ENCODE results near the gene ZNF845. TPM values are rescaled to one million over a fixed set of nuclear protein-coding genes. Genes with fewer than 3 reads are reported as not detected.

Gene ZNF845
- 17.0 and 22.1 TPM in 2 replicates for total RNA-seq (2014; rRNA removed; shearing (Covaris generic))
- polyA plus RNA-seq (2016; fragmentation: Nextera tagmentation; extraction: Ambion mirVana), result 4.3 and 5.5 TPM in 2 replicates
- long read RNA-seq, result 0 reads

DNA sequence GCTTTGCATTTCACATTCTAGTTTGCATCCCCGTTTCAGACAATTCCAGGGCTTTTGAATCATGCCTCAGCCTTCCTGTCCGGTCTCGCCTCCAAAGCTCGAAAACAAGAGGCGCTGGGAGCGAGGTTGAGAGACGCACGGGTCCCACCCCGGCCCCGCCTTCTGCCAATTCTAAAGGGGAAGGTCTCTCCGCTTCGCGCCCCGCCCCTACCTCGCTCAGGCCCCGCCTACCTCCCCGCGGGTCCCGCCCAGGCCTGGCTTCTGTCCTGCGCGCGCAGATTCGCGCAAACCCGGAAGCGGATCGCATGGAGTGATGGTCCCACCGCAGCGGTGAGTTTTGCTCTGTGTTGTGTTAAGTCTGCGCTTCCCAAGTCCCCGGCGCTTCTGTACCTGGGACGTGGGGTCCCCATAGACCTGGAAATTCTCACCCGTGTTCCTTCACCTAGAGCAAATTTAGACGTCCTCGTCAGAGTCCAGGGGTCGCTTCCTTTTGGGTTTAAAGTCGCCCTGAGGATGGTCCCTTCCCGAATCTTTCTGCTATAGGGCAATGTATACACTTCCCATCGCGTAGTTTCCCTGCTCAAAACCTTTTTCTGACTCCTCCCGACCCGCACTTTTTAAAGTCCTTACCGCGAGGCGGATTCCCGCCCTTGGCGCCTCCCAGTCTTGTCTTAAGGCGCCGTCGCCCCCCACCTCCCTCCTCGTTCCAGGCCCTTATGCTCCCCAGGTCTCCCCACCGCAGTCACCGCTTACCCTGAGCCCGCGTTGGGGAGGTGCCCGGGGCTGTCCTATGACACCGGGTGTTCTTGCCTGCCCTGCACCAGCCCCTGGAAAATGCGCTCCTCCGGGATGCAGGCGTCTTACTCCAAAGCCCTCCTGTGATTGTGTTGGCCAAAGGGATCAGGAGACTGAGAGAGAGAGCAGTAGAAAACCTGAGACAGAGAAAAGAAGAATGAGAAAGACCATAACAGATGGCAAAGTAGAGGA lies at the start of gene ZNF845:
ZNF845 (plus strand) TSS at position 287 of the 987 bp plus-strand sequence. CDS start 7,559 bp downstream, outside the sequence.
- Mint-ChIP-seq H3K4me3 (peak within 1 kb of the TSS; percentile 84), H3K27ac (peak within 1 kb of the TSS; percentile 78), H3K4me1 (peaks cover 4% of the 10 kb centered on the region), H3K9me3 (peaks cover 22% of the 10 kb centered on the region), H3K27me3 (ENCODE audit: insufficient read depth, low read depth, poor library complexity) (peaks cover 10% of the 10 kb centered on the region), H3K36me3 (ENCODE audit: low read depth) (peaks cover 17% of the 10 kb centered on the region)
- Histone ChIP-seq H3K9me2 (ENCODE audit: insufficient read depth) (no peaks in the 10 kb centered on the region), H3K4me2 (peak within 1 kb of the TSS; percentile 95), H3F3A (replicated peaks; ENCODE audit: low read depth) (no peaks in the 10 kb centered on the region), H2AFZ (peak within 1 kb of the TSS; percentile 98), H3K27ac (ENCODE audit: low read depth) (peak within 1 kb of the TSS; percentile 83), H4K20me1 (replicated peaks; ENCODE audit: insufficient read depth) (no peaks in the 10 kb centered on the region; the same call in 1 of the 2 replicates), H3K79me2 (replicated peaks; ENCODE audit: insufficient read depth) (peaks cover 24% of the 10 kb centered on the region), H3K4me1 (ENCODE audit: insufficient read depth) (peaks cover 4% of the 10 kb centered on the region; the same call in 1 of the 2 replicates), H3K36me3 (ENCODE audit: insufficient read depth) (no peaks in the 10 kb centered on the region; the same call in 1 of the 2 replicates), H3K4me3 (peak within 1 kb of the TSS; percentile 92), H3K27me3 (ENCODE audit: insufficient read depth) (no peaks in the 10 kb centered on the region)
- peak; percentile 94 for ATAC-seq
- TF ChIP-seq, protein P1, sequence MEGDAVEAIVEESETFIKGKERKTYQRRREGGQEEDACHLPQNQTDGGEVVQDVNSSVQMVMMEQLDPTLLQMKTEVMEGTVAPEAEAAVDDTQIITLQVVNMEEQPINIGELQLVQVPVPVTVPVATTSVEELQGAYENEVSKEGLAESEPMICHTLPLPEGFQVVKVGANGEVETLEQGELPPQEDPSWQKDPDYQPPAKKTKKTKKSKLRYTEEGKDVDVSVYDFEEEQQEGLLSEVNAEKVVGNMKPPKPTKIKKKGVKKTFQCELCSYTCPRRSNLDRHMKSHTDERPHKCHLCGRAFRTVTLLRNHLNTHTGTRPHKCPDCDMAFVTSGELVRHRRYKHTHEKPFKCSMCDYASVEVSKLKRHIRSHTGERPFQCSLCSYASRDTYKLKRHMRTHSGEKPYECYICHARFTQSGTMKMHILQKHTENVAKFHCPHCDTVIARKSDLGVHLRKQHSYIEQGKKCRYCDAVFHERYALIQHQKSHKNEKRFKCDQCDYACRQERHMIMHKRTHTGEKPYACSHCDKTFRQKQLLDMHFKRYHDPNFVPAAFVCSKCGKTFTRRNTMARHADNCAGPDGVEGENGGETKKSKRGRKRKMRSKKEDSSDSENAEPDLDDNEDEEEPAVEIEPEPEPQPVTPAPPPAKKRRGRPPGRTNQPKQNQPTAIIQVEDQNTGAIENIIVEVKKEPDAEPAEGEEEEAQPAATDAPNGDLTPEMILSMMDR (conservative IDR thresholded peaks at IDR 0.05; ENCODE audit: low read depth in 2 of 2), result no peak
- TF ChIP-seq POLR2AphosphoS5 (IDR thresholded peaks at IDR 0.05; ENCODE audit: low read depth) (peak; percentile 83), STAT1 (IDR thresholded peaks at IDR 0.05; ENCODE audit: unreplicated experiment) (no peak), CREB1 (CRISPR knock-in tag; IDR thresholded peaks at IDR 0.05; ENCODE audit: low read depth) (no peak)
- TF ChIP-seq, protein P2, sequence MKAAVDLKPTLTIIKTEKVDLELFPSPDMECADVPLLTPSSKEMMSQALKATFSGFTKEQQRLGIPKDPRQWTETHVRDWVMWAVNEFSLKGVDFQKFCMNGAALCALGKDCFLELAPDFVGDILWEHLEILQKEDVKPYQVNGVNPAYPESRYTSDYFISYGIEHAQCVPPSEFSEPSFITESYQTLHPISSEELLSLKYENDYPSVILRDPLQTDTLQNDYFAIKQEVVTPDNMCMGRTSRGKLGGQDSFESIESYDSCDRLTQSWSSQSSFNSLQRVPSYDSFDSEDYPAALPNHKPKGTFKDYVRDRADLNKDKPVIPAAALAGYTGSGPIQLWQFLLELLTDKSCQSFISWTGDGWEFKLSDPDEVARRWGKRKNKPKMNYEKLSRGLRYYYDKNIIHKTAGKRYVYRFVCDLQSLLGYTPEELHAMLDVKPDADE (IDR thresholded peaks at IDR 0.05), result 0 out of 2 replicates have a peak, but pooled peaks have one; percentile 16
- DNase-seq (ENCODE audit: low spot score), result peak; percentile 96

DNA sequence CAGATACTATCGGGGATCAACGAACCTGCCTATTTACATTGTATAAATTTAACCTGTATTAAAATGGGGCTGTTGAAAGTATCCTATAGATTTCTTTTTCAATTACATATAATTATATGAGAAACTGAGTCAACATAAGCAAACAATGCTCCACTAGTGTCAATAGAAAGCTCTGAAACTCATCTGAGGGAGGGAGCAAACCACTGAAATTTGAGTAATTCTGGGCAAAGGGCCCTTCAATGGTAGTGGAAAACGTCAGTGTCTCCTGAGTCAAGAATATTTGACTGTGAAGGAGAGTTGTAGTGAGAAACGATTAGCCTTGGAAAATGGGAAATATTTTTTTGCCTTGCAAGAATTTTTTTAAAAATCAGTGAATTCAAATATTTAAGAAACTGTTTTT lies 48.5 kb upstream of the ZNF845 start:
- DNase-seq (ENCODE audit: low spot score), result no peak
- H3K27me3 ChIP-seq (ENCODE audit: insufficient read depth), result no peaks in the 10 kb centered on the region
- H3K4me1 Mint-ChIP-seq, result no peaks in the 10 kb centered on the region
- H3K9me3 Mint-ChIP-seq, result peaks cover 57% of the 10 kb centered on the region
- H3K27ac ChIP-seq (ENCODE audit: low read depth), result no peak overlapping the region
- H2AFZ ChIP-seq, result no peak overlapping the region
- H3K4me3 Mint-ChIP-seq, result no peak overlapping the region
- H3K36me3 ChIP-seq (ENCODE audit: insufficient read depth), result no peaks in the 10 kb centered on the region
- H3K79me2 ChIP-seq (replicated peaks; ENCODE audit: insufficient read depth), result no peaks in the 10 kb centered on the region
- no peak overlapping the region for H3K4me2 ChIP-seq
- peaks cover 6% of the 10 kb centered on the region for H3K27me3 Mint-ChIP-seq (ENCODE audit: insufficient read depth, low read depth, poor library complexity)
- no peaks in the 10 kb centered on the region for H3F3A ChIP-seq (replicated peaks; ENCODE audit: low read depth)
- no peak overlapping the region for H3K4me3 ChIP-seq
- no peak for ATAC-seq
- H4K20me1 ChIP-seq (replicated peaks; ENCODE audit: insufficient read depth), result no peaks in the 10 kb centered on the region
- H3K4me1 ChIP-seq (ENCODE audit: insufficient read depth), result no peaks in the 10 kb centered on the region
- no peak overlapping the region for H3K27ac Mint-ChIP-seq
- peaks cover 7% of the 10 kb centered on the region; the same call in 2 of the 3 replicates for H3K36me3 Mint-ChIP-seq (ENCODE audit: low read depth)
- H3K9me2 ChIP-seq (ENCODE audit: insufficient read depth), result no peaks in the 10 kb centered on the region; the same call in 1 of the 2 replicates
- TF ChIP-seq, protein P2 (IDR thresholded peaks at IDR 0.05), result no peak
- TF ChIP-seq STAT1 (IDR thresholded peaks at IDR 0.05; ENCODE audit: unreplicated experiment), result no peak
- TF ChIP-seq NANOG (IDR thresholded peaks at IDR 0.05; ENCODE audit: borderline replicate concordance), result no peak
- no peak for TF ChIP-seq ZNF331 (CRISPR knock-in tag; IDR thresholded peaks at IDR 0.05; ENCODE audit: low read depth)
- TF ChIP-seq CREB1 (CRISPR knock-in tag; IDR thresholded peaks at IDR 0.05; ENCODE audit: low read depth), result no peak
- no peak for TF ChIP-seq EZH2 (IDR thresholded peaks at IDR 0.05; ENCODE audit: low read depth, unreplicated experiment)
- no peak for TF ChIP-seq EZH2phosphoT487 (IDR thresholded peaks at IDR 0.05; ENCODE audit: unreplicated experiment)
- TF ChIP-seq ZNF114 (CRISPR knock-in tag; IDR thresholded peaks at IDR 0.05), result no peak
- TF ChIP-seq POLR2AphosphoS5 (IDR thresholded peaks at IDR 0.05; ENCODE audit: low read depth), result no peak
- no peak for TF ChIP-seq JUNB (IDR thresholded peaks at IDR 0.05; ENCODE audit: unreplicated experiment)
- TF ChIP-seq, protein P1 (conservative IDR thresholded peaks at IDR 0.05; ENCODE audit: low read depth in 2 of 2), result no peak

Data from GM23338 (cell line).